ENCODE data around the gene NEK7.

DNA sequence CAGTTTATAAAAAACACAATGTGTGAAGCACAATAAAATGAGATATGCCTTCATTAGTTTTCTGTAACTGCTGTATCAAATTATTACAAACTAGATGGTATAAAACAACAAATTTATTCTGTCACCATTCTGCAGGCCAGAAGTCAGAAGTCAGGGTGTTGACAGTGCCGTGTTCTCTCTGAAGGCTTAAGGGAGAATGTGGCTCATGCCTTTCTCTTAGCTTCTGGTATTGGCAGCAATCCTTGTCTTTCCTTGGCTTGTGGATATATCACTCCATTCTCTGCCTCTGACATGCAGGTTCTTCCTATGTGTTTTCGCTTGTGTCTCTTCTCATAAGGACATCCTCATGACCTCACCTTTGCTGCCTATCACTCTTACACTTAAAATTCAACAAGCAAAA is 10.1 kb downstream of the NEK7 start:
- no peak for TF ChIP-seq EZH2 (IDR thresholded peaks at IDR 0.05; ENCODE audit: borderline replicate concordance, insufficient read depth, low read length, poor library complexity, severe bottlenecking)
- TF ChIP-seq, protein P1, sequence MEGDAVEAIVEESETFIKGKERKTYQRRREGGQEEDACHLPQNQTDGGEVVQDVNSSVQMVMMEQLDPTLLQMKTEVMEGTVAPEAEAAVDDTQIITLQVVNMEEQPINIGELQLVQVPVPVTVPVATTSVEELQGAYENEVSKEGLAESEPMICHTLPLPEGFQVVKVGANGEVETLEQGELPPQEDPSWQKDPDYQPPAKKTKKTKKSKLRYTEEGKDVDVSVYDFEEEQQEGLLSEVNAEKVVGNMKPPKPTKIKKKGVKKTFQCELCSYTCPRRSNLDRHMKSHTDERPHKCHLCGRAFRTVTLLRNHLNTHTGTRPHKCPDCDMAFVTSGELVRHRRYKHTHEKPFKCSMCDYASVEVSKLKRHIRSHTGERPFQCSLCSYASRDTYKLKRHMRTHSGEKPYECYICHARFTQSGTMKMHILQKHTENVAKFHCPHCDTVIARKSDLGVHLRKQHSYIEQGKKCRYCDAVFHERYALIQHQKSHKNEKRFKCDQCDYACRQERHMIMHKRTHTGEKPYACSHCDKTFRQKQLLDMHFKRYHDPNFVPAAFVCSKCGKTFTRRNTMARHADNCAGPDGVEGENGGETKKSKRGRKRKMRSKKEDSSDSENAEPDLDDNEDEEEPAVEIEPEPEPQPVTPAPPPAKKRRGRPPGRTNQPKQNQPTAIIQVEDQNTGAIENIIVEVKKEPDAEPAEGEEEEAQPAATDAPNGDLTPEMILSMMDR (IDR thresholded peaks at IDR 0.05; ENCODE audit: poor library complexity, severe bottlenecking), result no peak
- no peak for TF ChIP-seq EP300 (conservative IDR thresholded peaks at IDR 0.05; ENCODE audit: poor library complexity, severe bottlenecking)
- no peak for TF ChIP-seq RAD21 (conservative IDR thresholded peaks at IDR 0.05)
- no peak for TF ChIP-seq TAF1 (IDR thresholded peaks at IDR 0.05; ENCODE audit: low read depth)

All from neural cell (in vitro differentiated cells).